ENCODE measurements around the gene TMEM35A.

TMEM35A gene

GRCh38 chrX:101071582-101071981 lies 7.1 kb upstream of the TMEM35A start:
- H3K4me1 ChIP-seq (ENCODE audit: control insufficient read depth, insufficient read depth, low read length, poor library complexity, severe bottlenecking), result no peaks in the 10 kb centered on the region
- no peaks in the 10 kb centered on the region for H3K9me3 ChIP-seq (ENCODE audit: control insufficient read depth, low read length)
- no peak overlapping the region for H3K4me3 ChIP-seq (ENCODE audit: insufficient read depth, low read depth, low read length, poor library complexity, severe bottlenecking)
- no peak overlapping the region for H3K27ac ChIP-seq (ENCODE audit: insufficient read depth, low read length, poor library complexity, severe bottlenecking)
- DNase-seq, result no peak
- H3K36me3 ChIP-seq (ENCODE audit: control insufficient read depth, insufficient read depth, low read length), result no peaks in the 10 kb centered on the region
- H3K27me3 ChIP-seq (replicated peaks; ENCODE audit: control insufficient read depth, insufficient read depth, low read length, poor library complexity, severe bottlenecking), result no peaks in the 10 kb centered on the region

GRCh38 chrX:101079736-101080270 lies 1.1 kb downstream of the TMEM35A start:
- DNase-seq, result no peak
- Histone ChIP-seq H3K27ac (ENCODE audit: insufficient read depth, low read length, poor library complexity, severe bottlenecking) (no peak overlapping the region), H3K9me3 (ENCODE audit: control insufficient read depth, low read length) (no peaks in the 10 kb centered on the region), H3K4me3 (ENCODE audit: insufficient read depth, low read depth, low read length, poor library complexity, severe bottlenecking) (no peak overlapping the region), H3K4me1 (ENCODE audit: control insufficient read depth, insufficient read depth, low read length, poor library complexity, severe bottlenecking) (no peaks in the 10 kb centered on the region), H3K27me3 (replicated peaks; ENCODE audit: control insufficient read depth, insufficient read depth, low read length, poor library complexity, severe bottlenecking) (no peaks in the 10 kb centered on the region), H3K36me3 (ENCODE audit: control insufficient read depth, insufficient read depth, low read length) (no peaks in the 10 kb centered on the region)

DNA sequence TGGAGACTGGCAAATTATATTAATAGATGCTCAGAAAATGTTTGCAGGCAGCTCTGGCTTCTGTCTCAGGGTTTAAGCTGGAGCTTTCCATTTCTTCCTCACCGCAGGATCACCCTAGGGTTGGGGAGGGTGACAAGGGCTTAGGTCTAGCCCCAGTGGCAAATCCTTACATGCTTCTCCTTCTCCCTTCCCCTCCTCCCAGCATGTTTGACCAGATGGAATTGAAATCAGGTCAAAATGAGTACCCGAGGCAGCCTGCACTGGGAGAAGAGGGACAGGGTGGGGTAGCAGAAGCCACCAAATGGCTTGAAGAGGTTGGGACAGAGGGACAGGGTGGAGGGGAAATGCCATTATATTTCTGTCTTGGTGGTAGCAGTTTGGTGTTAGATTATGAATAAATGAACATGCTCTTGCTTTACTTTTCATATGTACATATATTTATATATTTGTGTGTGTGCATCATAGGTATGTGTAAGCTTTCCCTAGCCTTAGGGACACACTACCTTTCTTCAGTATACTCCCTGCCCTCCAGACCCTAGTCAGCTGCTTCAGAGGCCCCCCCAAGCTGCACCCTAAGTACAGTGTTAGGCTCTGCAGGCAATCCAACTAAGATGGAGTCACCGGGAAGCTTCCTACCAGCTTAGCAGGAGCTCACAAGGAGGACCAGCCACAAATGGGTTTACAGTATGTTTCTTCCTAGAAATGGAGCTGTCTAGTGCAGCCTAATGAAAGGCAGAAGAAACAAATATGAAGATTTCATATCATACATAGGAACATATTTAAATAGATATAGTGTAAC lies 1.8 kb downstream of the TMEM35A start:
- H3K4me1 ChIP-seq (ENCODE audit: control insufficient read depth, insufficient read depth, low read length, poor library complexity, severe bottlenecking), result no peaks in the 10 kb centered on the region
- H3K27ac ChIP-seq (ENCODE audit: insufficient read depth, low read length, poor library complexity, severe bottlenecking), result no peak overlapping the region
- H3K9me3 ChIP-seq (ENCODE audit: control insufficient read depth, low read length), result no peaks in the 10 kb centered on the region
- H3K27me3 ChIP-seq (replicated peaks; ENCODE audit: control insufficient read depth, insufficient read depth, low read length, poor library complexity, severe bottlenecking), result no peaks in the 10 kb centered on the region
- no peak for DNase-seq
- H3K36me3 ChIP-seq (ENCODE audit: control insufficient read depth, insufficient read depth, low read length), result no peaks in the 10 kb centered on the region
- no peak overlapping the region for H3K4me3 ChIP-seq (ENCODE audit: insufficient read depth, low read depth, low read length, poor library complexity, severe bottlenecking)

GRCh38 chrX:101081231-101081630 lies 2.6 kb downstream of the TMEM35A start:
- DNase-seq, result no peak
- Histone ChIP-seq H3K4me3 (ENCODE audit: insufficient read depth, low read depth, low read length, poor library complexity, severe bottlenecking) (no peak overlapping the region), H3K4me1 (ENCODE audit: control insufficient read depth, insufficient read depth, low read length, poor library complexity, severe bottlenecking) (no peaks in the 10 kb centered on the region), H3K27me3 (replicated peaks; ENCODE audit: control insufficient read depth, insufficient read depth, low read length, poor library complexity, severe bottlenecking) (no peaks in the 10 kb centered on the region), H3K27ac (ENCODE audit: insufficient read depth, low read length, poor library complexity, severe bottlenecking) (no peak overlapping the region), H3K36me3 (ENCODE audit: control insufficient read depth, insufficient read depth, low read length) (no peaks in the 10 kb centered on the region), H3K9me3 (ENCODE audit: control insufficient read depth, low read length) (no peaks in the 10 kb centered on the region)

DNA sequence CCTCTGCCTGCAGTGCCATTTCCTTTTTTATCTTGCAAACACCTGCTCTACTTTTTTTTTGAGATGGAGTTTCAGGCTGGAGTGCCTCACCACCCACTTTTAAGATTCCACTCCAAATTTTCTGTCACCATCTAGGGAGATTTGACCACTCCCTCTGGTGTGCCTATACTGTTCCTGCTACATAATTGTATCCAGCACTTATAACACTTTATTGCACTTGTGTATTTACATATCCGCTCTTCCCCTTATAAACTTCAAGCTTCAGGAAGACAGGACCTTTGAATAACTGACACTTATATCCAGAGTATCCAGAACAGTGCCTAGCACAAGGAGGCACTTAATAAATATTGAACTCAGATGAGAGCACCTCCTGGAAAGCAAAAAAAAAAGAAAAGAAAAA lies 13.1 kb downstream of the TMEM35A start:
- DNase-seq, result no peak
- H3K36me3 ChIP-seq (ENCODE audit: control insufficient read depth, insufficient read depth, low read length), result no peaks in the 10 kb centered on the region

DNA sequence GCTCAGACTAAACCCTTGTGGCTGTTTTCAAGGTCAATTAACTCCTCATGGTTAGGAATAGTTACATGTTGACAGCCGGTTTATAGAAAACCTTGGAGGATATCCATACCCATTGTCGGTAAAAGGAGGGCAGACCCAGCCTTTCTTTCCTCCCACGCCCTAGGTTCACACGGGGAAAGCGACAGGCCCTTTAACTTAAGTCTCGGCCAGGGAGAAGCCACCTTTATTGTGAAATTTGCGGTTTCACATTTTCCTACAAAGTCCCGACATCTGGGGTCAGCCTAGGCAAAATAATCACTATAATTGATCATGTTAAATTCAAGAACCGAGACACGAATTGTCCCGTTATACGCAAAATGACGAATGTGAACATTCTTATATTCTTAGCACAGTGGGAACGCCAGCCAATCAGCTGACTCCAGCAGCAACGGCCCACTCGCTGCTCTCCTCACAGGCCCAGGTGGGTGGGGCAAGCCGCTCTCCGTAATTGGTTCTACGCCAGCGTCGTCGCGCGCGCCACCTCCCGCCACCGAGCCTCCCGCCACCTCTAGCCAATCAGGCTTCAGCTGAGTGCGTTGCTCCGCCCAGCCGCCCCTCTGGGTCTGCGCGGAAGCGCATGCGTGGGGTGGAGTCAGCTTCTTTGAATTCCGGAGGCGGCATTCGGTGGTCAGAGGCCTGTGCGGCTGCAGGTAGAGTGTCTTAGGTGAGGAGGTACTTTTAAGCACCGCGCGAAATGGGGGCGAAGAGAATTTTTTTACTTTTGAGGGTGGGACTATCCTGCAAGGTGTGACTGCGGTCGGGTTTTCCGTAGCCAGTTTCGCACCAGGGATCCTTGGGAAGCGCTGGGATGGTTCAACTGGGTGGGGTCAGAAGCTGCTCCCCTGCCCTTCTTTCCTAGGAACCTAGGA lies 19.1 kb downstream of the TMEM35A start, which contains the start of gene CENPI:
Gene CENPI, plus strand, starts transcription at position 659 of the 908 bp plus-strand sequence. CDS start 2,867 bp downstream, outside the sequence.
- Histone ChIP-seq H3K4me3 (ENCODE audit: insufficient read depth, low read depth, low read length, poor library complexity, severe bottlenecking) (peak within 1 kb of the TSS; percentile 51), H3K27me3 (replicated peaks; ENCODE audit: control insufficient read depth, insufficient read depth, low read length, poor library complexity, severe bottlenecking) (no peaks in the 10 kb centered on the region)

More for the DNA sequence above, 13.1 kb downstream of the TMEM35A start:
- no peaks in the 10 kb centered on the region for H3K9me3 ChIP-seq (ENCODE audit: control insufficient read depth, low read length)
- H3K27ac ChIP-seq (ENCODE audit: insufficient read depth, low read length, poor library complexity, severe bottlenecking), result no peak overlapping the region
- no peaks in the 10 kb centered on the region for H3K27me3 ChIP-seq (replicated peaks; ENCODE audit: control insufficient read depth, insufficient read depth, low read length, poor library complexity, severe bottlenecking)
- no peaks in the 10 kb centered on the region for H3K4me1 ChIP-seq (ENCODE audit: control insufficient read depth, insufficient read depth, low read length, poor library complexity, severe bottlenecking)
- no peak overlapping the region for H3K4me3 ChIP-seq (ENCODE audit: insufficient read depth, low read depth, low read length, poor library complexity, severe bottlenecking)

DNA sequence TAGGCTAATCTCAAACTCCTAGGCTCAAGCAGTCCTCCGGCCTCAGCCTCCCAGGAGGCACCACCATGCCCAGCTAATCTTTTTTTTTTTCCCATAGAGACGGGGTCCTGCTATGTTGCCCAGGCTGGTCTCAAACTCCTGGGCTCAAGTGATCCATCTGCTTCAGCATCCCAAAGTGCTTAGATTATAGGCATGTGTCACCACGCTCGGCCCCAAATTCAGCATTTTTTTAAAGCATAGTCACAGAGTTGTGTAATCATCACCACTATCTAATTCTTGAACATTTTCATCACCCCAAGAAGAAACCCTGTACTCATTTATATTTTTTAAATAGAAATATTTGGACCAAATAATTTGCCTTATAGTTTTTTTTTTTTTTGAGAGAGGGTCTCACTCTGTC lies 29.6 kb downstream of the TMEM35A start:
- no peak overlapping the region for H3K4me3 ChIP-seq (ENCODE audit: insufficient read depth, low read depth, low read length, poor library complexity, severe bottlenecking)
- H3K27me3 ChIP-seq (replicated peaks; ENCODE audit: control insufficient read depth, insufficient read depth, low read length, poor library complexity, severe bottlenecking), result no peaks in the 10 kb centered on the region
- H3K4me1 ChIP-seq (ENCODE audit: control insufficient read depth, insufficient read depth, low read length, poor library complexity, severe bottlenecking), result no peaks in the 10 kb centered on the region
- H3K36me3 ChIP-seq (ENCODE audit: control insufficient read depth, insufficient read depth, low read length), result no peaks in the 10 kb centered on the region
- no peaks in the 10 kb centered on the region for H3K9me3 ChIP-seq (ENCODE audit: control insufficient read depth, low read length)
- H3K27ac ChIP-seq (ENCODE audit: insufficient read depth, low read length, poor library complexity, severe bottlenecking), result no peak overlapping the region
- no peak for DNase-seq

More for the DNA sequence above, 19.1 kb downstream of the TMEM35A start, which contains the start of gene CENPI:
- H3K9me3 ChIP-seq (ENCODE audit: control insufficient read depth, low read length), result no peaks in the 10 kb centered on the region
- peak within 1 kb of the TSS; percentile 75 for H3K27ac ChIP-seq (ENCODE audit: insufficient read depth, low read length, poor library complexity, severe bottlenecking)
- peak; percentile 88 to 89 (median 89) for DNase-seq
- no peaks in the 10 kb centered on the region for H3K4me1 ChIP-seq (ENCODE audit: control insufficient read depth, insufficient read depth, low read length, poor library complexity, severe bottlenecking)
- no peaks in the 10 kb centered on the region for H3K36me3 ChIP-seq (ENCODE audit: control insufficient read depth, insufficient read depth, low read length)

- Histone ChIP-seq H3K27me3 (replicated peaks; ENCODE audit: control insufficient read depth, insufficient read depth, low read length, poor library complexity, severe bottlenecking) (no peaks in the 10 kb centered on the region), H3K36me3 (ENCODE audit: control insufficient read depth, insufficient read depth, low read length) (no peaks in the 10 kb centered on the region), H3K4me3 (ENCODE audit: insufficient read depth, low read depth, low read length, poor library complexity, severe bottlenecking) (no peak overlapping the region), H3K4me1 (ENCODE audit: control insufficient read depth, insufficient read depth, low read length, poor library complexity, severe bottlenecking) (no peaks in the 10 kb centered on the region), H3K9me3 (ENCODE audit: control insufficient read depth, low read length) (no peaks in the 10 kb centered on the region), H3K27ac (ENCODE audit: insufficient read depth, low read length, poor library complexity, severe bottlenecking) (no peak overlapping the region)
- no peak for DNase-seq
Measured at GRCh38 chrX:101117701-101118100, 39.0 kb downstream of the TMEM35A start.

DNA sequence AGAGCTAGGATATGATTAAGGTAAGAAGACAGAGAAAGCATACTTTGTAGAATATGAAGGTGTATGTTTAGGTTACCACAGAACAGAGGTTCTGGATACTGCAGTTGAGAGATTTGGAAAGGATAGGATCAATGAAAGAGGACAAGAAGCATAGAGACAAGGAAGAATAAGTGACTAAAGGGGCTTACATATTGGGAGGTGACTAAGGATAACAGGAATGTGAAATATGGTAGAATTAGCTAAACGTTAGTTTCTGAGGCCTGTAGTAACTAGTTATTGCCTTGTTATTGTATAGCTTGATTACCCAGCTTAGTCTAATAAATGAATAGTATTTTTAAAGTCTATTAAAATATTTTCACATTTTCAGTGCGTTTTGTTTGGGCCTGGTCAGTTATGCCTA lies 57.6 kb downstream of the TMEM35A start:
- no peaks in the 10 kb centered on the region for H3K36me3 ChIP-seq (ENCODE audit: control insufficient read depth, insufficient read depth, low read length)
- no peak overlapping the region for H3K27ac ChIP-seq (ENCODE audit: insufficient read depth, low read length, poor library complexity, severe bottlenecking)
- H3K27me3 ChIP-seq (replicated peaks; ENCODE audit: control insufficient read depth, insufficient read depth, low read length, poor library complexity, severe bottlenecking), result no peaks in the 10 kb centered on the region
- no peaks in the 10 kb centered on the region for H3K4me1 ChIP-seq (ENCODE audit: control insufficient read depth, insufficient read depth, low read length, poor library complexity, severe bottlenecking)
- no peaks in the 10 kb centered on the region for H3K9me3 ChIP-seq (ENCODE audit: control insufficient read depth, low read length)
- no peak for DNase-seq
- no peak overlapping the region for H3K4me3 ChIP-seq (ENCODE audit: insufficient read depth, low read depth, low read length, poor library complexity, severe bottlenecking)
